ENCODE measurements around the gene PDP2.
"Not testable (repeated sequence)": the region's sequence is repeated elsewhere in the genome, so short reads cannot be mapped to it uniquely, and the experiment has no call there.

Gene PDP2

DNA sequence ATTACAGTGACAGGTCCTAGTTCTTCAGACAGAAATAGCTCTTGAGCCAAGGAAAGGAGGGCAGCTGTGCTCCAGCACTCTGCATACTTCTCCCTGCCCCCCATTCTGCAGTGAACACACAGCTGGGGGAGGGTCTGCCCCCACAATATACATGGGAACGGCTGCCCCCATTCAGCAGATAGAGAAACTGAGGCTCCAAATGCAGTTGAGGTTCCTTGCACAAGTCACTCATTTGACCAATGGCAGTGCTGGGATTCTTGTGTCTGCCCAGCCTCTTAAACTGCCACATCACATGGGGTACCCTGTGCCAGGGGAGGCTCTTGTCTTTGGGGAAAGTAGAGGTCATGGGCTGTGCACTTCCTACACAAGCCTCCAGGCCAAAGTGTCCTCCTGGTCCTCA, 10.9 kb upstream of the PDP2 start:
- ATAC-seq: no peak

GRCh38 chr16:66871363-66871762, 9.0 kb upstream of the PDP2 start:
- ATAC-seq: not testable (repeated sequence)

More for the DNA sequence above, 10.9 kb upstream of the PDP2 start:
- no peak for TF ChIP-seq RARB (CRISPR knock-in tag; IDR thresholded peaks at IDR 0.05)
- TF ChIP-seq SNAI2 (CRISPR knock-in tag; IDR thresholded peaks at IDR 0.05): no peak
- TF ChIP-seq CSRNP3 (CRISPR knock-in tag; IDR thresholded peaks at IDR 0.05): no peak
- no peak for TF ChIP-seq ZFP30 (CRISPR knock-in tag; IDR thresholded peaks at IDR 0.05)
- TF ChIP-seq ZC3H10 (CRISPR knock-in tag; IDR thresholded peaks at IDR 0.05): no peak
- TF ChIP-seq PPARA (CRISPR knock-in tag; IDR thresholded peaks at IDR 0.05; ENCODE audit: borderline replicate concordance): no peak
- no peak for TF ChIP-seq ZNF8 (CRISPR knock-in tag; IDR thresholded peaks at IDR 0.05)
- no peak for TF ChIP-seq TSHZ2 (CRISPR knock-in tag; IDR thresholded peaks at IDR 0.05)
- TF ChIP-seq ESRRG (CRISPR knock-in tag; IDR thresholded peaks at IDR 0.05): no peak
- TF ChIP-seq, protein P1, sequence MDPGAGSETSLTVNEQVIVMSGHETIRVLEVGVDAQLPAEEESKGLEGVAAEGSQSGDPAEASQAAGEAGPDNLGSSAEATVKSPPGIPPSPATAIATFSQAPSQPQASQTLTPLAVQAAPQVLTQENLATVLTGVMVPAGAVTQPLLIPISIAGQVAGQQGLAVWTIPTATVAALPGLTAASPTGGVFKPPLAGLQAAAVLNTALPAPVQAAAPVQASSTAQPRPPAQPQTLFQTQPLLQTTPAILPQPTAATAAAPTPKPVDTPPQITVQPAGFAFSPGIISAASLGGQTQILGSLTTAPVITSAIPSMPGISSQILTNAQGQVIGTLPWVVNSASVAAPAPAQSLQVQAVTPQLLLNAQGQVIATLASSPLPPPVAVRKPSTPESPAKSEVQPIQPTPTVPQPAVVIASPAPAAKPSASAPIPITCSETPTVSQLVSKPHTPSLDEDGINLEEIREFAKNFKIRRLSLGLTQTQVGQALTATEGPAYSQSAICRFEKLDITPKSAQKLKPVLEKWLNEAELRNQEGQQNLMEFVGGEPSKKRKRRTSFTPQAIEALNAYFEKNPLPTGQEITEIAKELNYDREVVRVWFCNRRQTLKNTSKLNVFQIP (CRISPR knock-in tag; IDR thresholded peaks at IDR 0.05; ENCODE audit: borderline replicate concordance, low read depth): no peak
- TF ChIP-seq CSDC2 (CRISPR knock-in tag; IDR thresholded peaks at IDR 0.05): no peak
- TF ChIP-seq ARNTL (CRISPR knock-in tag; IDR thresholded peaks at IDR 0.05; ENCODE audit: borderline replicate concordance, low read depth): no peak
- TF ChIP-seq TCF4 (CRISPR knock-in tag; IDR thresholded peaks at IDR 0.05; ENCODE audit: borderline replicate concordance): no peak
- TF ChIP-seq BACH2 (CRISPR knock-in tag; IDR thresholded peaks at IDR 0.05; ENCODE audit: borderline replicate concordance): no peak
- no peak for TF ChIP-seq ISL1 (CRISPR knock-in tag; IDR thresholded peaks at IDR 0.05)
- TF ChIP-seq, protein P2, sequence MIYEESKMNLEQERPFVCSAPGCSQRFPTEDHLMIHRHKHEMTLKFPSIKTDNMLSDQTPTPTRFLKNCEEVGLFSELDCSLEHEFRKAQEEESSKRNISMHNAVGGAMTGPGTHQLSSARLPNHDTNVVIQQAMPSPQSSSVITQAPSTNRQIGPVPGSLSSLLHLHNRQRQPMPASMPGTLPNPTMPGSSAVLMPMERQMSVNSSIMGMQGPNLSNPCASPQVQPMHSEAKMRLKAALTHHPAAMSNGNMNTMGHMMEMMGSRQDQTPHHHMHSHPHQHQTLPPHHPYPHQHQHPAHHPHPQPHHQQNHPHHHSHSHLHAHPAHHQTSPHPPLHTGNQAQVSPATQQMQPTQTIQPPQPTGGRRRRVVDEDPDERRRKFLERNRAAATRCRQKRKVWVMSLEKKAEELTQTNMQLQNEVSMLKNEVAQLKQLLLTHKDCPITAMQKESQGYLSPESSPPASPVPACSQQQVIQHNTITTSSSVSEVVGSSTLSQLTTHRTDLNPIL (CRISPR knock-in tag; IDR thresholded peaks at IDR 0.05; ENCODE audit: low read depth): no peak

GRCh38 chr16:66871840-66872239, 8.5 kb upstream of the PDP2 start:
- ATAC-seq: no peak

GRCh38 chr16:66872559-66872942, 7.8 kb upstream of the PDP2 start:
- ATAC-seq: no peak
- no peak for TF ChIP-seq ZNF565 (CRISPR knock-in tag; conservative IDR thresholded peaks at IDR 0.05; ENCODE audit: low read depth)
- TF ChIP-seq TOX (CRISPR knock-in tag; IDR thresholded peaks at IDR 0.05; ENCODE audit: borderline replicate concordance): no peak
- no peak for TF ChIP-seq ESRRG (CRISPR knock-in tag; IDR thresholded peaks at IDR 0.05)
- no peak for TF ChIP-seq ARNTL (CRISPR knock-in tag; IDR thresholded peaks at IDR 0.05; ENCODE audit: borderline replicate concordance, low read depth)
- no peak for TF ChIP-seq TSHZ2 (CRISPR knock-in tag; IDR thresholded peaks at IDR 0.05)

More at GRCh38 chr16:66871840-66872239, 8.5 kb upstream of the PDP2 start:
- TF ChIP-seq ARNTL (CRISPR knock-in tag; IDR thresholded peaks at IDR 0.05; ENCODE audit: borderline replicate concordance, low read depth) (no peak), GLIS3 (CRISPR knock-in tag; IDR thresholded peaks at IDR 0.05) (no peak), BACH2 (CRISPR knock-in tag; IDR thresholded peaks at IDR 0.05; ENCODE audit: borderline replicate concordance) (no peak), ZNF8 (CRISPR knock-in tag; IDR thresholded peaks at IDR 0.05) (no peak), ZC3H10 (CRISPR knock-in tag; IDR thresholded peaks at IDR 0.05) (no peak), OSR1 (CRISPR knock-in tag; IDR thresholded peaks at IDR 0.05) (no peak), ISL1 (CRISPR knock-in tag; IDR thresholded peaks at IDR 0.05) (no peak), ZFP30 (CRISPR knock-in tag; IDR thresholded peaks at IDR 0.05) (no peak), SNAI2 (CRISPR knock-in tag; IDR thresholded peaks at IDR 0.05) (no peak), ZNF70 (CRISPR knock-in tag; IDR thresholded peaks at IDR 0.05) (no peak), TOX (CRISPR knock-in tag; IDR thresholded peaks at IDR 0.05; ENCODE audit: borderline replicate concordance) (no peak)

Data from SK-N-SH treated with all-trans-retinoic acid at 6 μM for 48 hours (cell line).